Adrenal gland (tissue), 19 donors: ENCODE data around the gene CCR9. TPM values are rescaled to one million over a fixed set of nuclear protein-coding genes. Genes with fewer than 3 reads are reported as not detected.

Experiments
- DNase-seq, 7 donors: peaks; one replicate each; pipeline ENCODE4 v3.0.0-alpha.2; 2019 to 2020
- H3K27ac ChIP-seq, 5 donors: fragments of 200-600 bp; sonication (generic) in 4 of 5; 1 replicate in 3 of 5; 2 replicates in 2 of 5; pipeline versions ENCODE4 v1.5.1 to v1.8.0; 2016 to 2020; ENCODE audit warnings: mild to moderate bottlenecking in 1 of 5
- H3K27me3 ChIP-seq: fragments of 200-600 bp; 2 replicates; pipeline ENCODE4 v1.8.0; 2021
- H3K36me3 ChIP-seq, 2 donors: fragments of 200-600 bp; replicated peaks in 1 of 2; 1 replicate in 1 of 2; 2 replicates in 1 of 2; pipeline versions ENCODE4 v1.5.1 to v1.8.0; 2018 to 2022
- H3K4me1 ChIP-seq, 2 donors: fragments of 200-600 bp; replicated peaks in 1 of 2; 1 replicate in 1 of 2; 2 replicates in 1 of 2; pipeline versions ENCODE4 v1.5.1 to v1.8.0; 2018 to 2021
- H3K4me3 ChIP-seq, 4 donors: fragments of 200-600 bp; sonication (generic) in 3 of 4; one replicate each; pipeline ENCODE4 v1.5.1; 2016 to 2018
- H3K9me3 ChIP-seq, 3 donors: fragments of 200-600 bp; sonication (generic) in 1 of 3; replicated peaks in 1 of 3; 1 replicate in 2 of 3; 2 replicates in 1 of 3; pipeline versions ENCODE4 v1.5.1 to v1.8.0; 2016 to 2021
- CTCF ChIP-seq, 6 experiments: fragments of 450-650 bp in 4 of 6; fragments of 200-600 bp in 2 of 6; sonication (generic) in 1 of 6; IDR thresholded peaks; 1 replicate in 5 of 6; 2 replicates in 1 of 6; pipeline versions ENCODE4 v1.5.1 to v1.8.0; 2016 to 2021; ENCODE audit warnings: antibody characterized with exemption in 6 of 6, mild to moderate bottlenecking in 2 of 6, moderate library complexity in 1 of 6
- POLR2A ChIP-seq, 2 donors: fragments of 450-650 bp; IDR thresholded peaks; one replicate each; pipeline ENCODE4 v1.6.1; 2017; ENCODE audit warnings: antibody characterized with exemption in 2 of 2, mild to moderate bottlenecking in 2 of 2, moderate library complexity in 1 of 2
- WGBS, 4 donors: extraction: QIAGEN DNeasy Blood & Tissue Kit in 2 of 4; methylation state at CpG; one replicate each; pipeline versions ENCODE4 v1.1.5 to v1.1.7; 2013 to 2017; 5-methylcytosine and 5-hydroxymethylcytosine counted together
- intact Hi-C, 2 donors: fragments of 100-400 bp; cut with DNase I; formaldehyde crosslinking; loops; one replicate each; pipeline versions ENCODE4 v1.14.1 to v1.15.0; 2022 to 2023
- long read RNA-seq, 10 donors: library from polyadenylated mRNA in 3 of 10; unstranded in 2 of 10; stranded (forward) in 1 of 10; transcript quantifications; one replicate each; pipeline ENCODE4 v2.0.0 and lab custom pipeline, GENCODE V29; 2021 to 2026
- polyA plus RNA-seq, 3 donors: library from polyadenylated mRNA; stranded (reverse); fragments of 200-250 nt in 2 of 3; fragments of 350-450 nt in 1 of 3; fragmentation: Illumina TruSeq in 1 of 3; extraction: RNeasy Lipid Tissue Mini Kit (QIAGEN cat#74804) in 1 of 3; gene quantifications; one replicate each; pipeline ENCODE4 v1.2.3, GENCODE V29; 2013 to 2014
- total RNA-seq, 9 donors: library from RNA; depleted of rRNA in 4 of 9; stranded (reverse); fragments of >200 nt in 4 of 9; fragments of 120-200 nt in 1 of 9; fragmentation: NEBNext Ultra II Directional in 1 of 9; extraction: Animal tissue kit (Norgen Biotek cat#: 25700) in 1 of 9; gene quantifications; one replicate each; pipeline versions ENCODE4 v1.1.0 to v1.2.4, GENCODE V29; 2013 to 2023
- donor health status: healthy with polysubstance abuse.
- donor health status: Bipolar disorder and iron deficiency.
- donor health status: DM: yes; HTN: yes; CAD: no.
- donor health status: DM: no; HTN: no; CAD: no.
- donor health status: DM: no; HTN: no; CAD: no.
- donor health status: DM: yes; HTN: yes; CAD: no.

The CCR9 gene
- total RNA-seq = under 1 TPM in 1 of 9 donors, not detected in 8; 0.57 TPM
- polyA plus RNA-seq = not detected
- long read RNA-seq, donor 1 = 0 reads
- long read RNA-seq, donor 2 = 0 reads
- long read RNA-seq, donor 3 = 0 reads
- long read RNA-seq, donor 4 = 0 reads
- long read RNA-seq, donor 5 = 0 reads
- long read RNA-seq, donor 6 = 0 reads
- long read RNA-seq, donor 7 = 0 reads
- long read RNA-seq, donor 8 = 0 reads
- long read RNA-seq, donor 9 = 0 reads
- long read RNA-seq, donor 10 = 0 reads

- Histone ChIP-seq H3K9me3 (no peaks in the 10 kb centered on the region), H3K4me1 (no peaks in the 10 kb centered on the region), H3K4me3 (no peak within 1 kb of the TSS), H3K36me3 (no peaks in the 10 kb centered on the region), H3K27me3 (no peaks in the 10 kb centered on the region), H3K27ac (no peak within 1 kb of the TSS)
- 82 to 86% (median 85%) methylated on average over 9 of the region's 9 CpGs for WGBS, 4 donors
- no peak for TF ChIP-seq POLR2A (IDR thresholded peaks at IDR 0.05)
- no peak for TF ChIP-seq CTCF (IDR thresholded peaks at IDR 0.05)
- intact Hi-C loops = no loop called here
- DNase-seq = no peak
Measured at GRCh38 chr3:45885979-45886705, at the start of gene CCR9. Gene CCR9, plus strand, starts transcription at chr3:45886543. Its CDS starts 8,391 bp downstream, at chr3:45894934.

- intact Hi-C loops = no loop called here
- Histone ChIP-seq H3K9me3 (no peaks in the 10 kb centered on the region), H3K27ac (no peak overlapping the region), H3K27me3 (no peaks in the 10 kb centered on the region), H3K36me3 (peaks cover 0 to 10% of the 10 kb centered on the region in 2 donors), H3K4me1 (peaks cover 0 to 16% of the 10 kb centered on the region in 2 donors), H3K4me3 (no peak overlapping the region)
- WGBS, 4 donors = 88 to 100% (median 99%) methylated on average over 1 of the region's 1 CpG
- TF ChIP-seq POLR2A (IDR thresholded peaks at IDR 0.05) (no peak), CTCF (IDR thresholded peaks at IDR 0.05) (no peak)
- no peak for DNase-seq
Measured at GRCh38 chr3:45838466-45838865, 47.9 kb upstream of the CCR9 start.

GRCh38 chr3:45841420-45841756 lies 45.0 kb upstream of the CCR9 start:
- intact Hi-C loops = no loop called here
- no peaks in the 10 kb centered on the region for H3K27me3 ChIP-seq
- peak in 3 of 7 donors; percentile 6 to 52 (median 24) for DNase-seq
- peak overlapping the region in 2 of 5 donors; percentile 26 to 53 for H3K27ac ChIP-seq
- H3K4me3 ChIP-seq = peak overlapping the region; percentile 71 to 98 (median 80)
- TF ChIP-seq POLR2A (IDR thresholded peaks at IDR 0.05) (no peak), CTCF (IDR thresholded peaks at IDR 0.05) (no peak)
- H3K36me3 ChIP-seq = no peaks in the 10 kb centered on the region
- peaks cover 0 to 16% of the 10 kb centered on the region in 2 donors for H3K4me1 ChIP-seq
- no peaks in the 10 kb centered on the region for H3K9me3 ChIP-seq
- WGBS, 4 donors = 0 to 1% (median 1%) methylated on average over 11 to 15 of the region's 15 CpGs

GRCh38 chr3:45841757-45842491 lies 44.4 kb upstream of the CCR9 start, which contains the start of gene LZTFL1:
Gene LZTFL1, minus strand, starts transcription at chr3:45842119. Its CDS starts 128 bp downstream, at chr3:45841991.
- no peaks in the 10 kb centered on the region for H3K9me3 ChIP-seq
- TF ChIP-seq CTCF (IDR thresholded peaks at IDR 0.05) (no peak), POLR2A (IDR thresholded peaks at IDR 0.05) (no peak)
- H3K4me3 ChIP-seq = peak within 1 kb of the TSS; percentile 71 to 98 (median 80)
- peak within 1 kb of the TSS in 2 of 5 donors; percentile 26 to 53 for H3K27ac ChIP-seq
- intact Hi-C loops = no loop called here
- 4 to 12% (median 4%) methylated on average over 11 to 49 of the region's 49 CpGs for WGBS, 4 donors
- peak; percentile 91 to 99 (median 96) for DNase-seq
- H3K4me1 ChIP-seq = peaks cover 0 to 16% of the 10 kb centered on the region in 2 donors
- H3K36me3 ChIP-seq = no peaks in the 10 kb centered on the region
- no peaks in the 10 kb centered on the region for H3K27me3 ChIP-seq
